ENCODE measurements around the gene EFCAB7.

Gene EFCAB7, protein sequence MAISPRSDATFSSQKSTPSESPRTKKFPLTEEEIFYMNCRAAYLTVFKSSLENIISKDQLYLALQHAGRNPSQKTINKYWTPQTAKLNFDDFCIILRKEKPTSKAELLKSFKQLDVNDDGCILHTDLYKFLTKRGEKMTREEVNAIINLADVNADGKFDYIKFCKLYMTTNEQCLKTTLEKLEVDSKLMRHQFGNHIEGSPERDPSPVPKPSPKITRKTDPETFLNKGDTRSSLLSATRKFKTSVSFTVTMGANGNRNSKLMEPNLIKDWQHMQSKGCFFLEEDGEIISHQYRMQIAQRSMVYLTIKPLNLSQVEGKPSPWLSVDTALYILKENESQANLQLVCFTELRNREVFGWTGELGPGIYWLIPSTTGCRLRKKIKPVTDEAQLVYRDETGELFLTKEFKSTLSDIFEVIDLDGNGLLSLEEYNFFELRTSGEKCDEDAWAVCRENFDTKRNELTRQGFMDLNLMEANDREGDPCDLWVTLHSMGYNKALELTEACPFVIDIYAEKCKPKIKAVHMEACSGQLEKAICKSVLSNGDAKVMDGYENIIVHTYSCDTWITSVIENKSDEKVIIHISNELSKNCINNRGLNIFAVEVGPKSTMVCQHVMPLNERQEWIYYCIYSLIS

GRCh38 chr1:63522891-63523728 lies at the start of gene EFCAB7, which contains the start of gene ITGB3BP:
TSS of gene EFCAB7 (plus strand) at chr1:63523525. CDS start at chr1:63525573, 2,048 bp downstream.
TSS of gene ITGB3BP (minus strand) at chr1:63523225. CDS start at chr1:63523133, 92 bp downstream.
- peak within 1 kb of the TSS; percentile 84 to 89 for H3K9ac ChIP-seq (ENCODE audit: low read length in 2 of 2)
- peak within 1 kb of the TSS; percentile 83 for H3K27ac ChIP-seq (ENCODE audit: low read length)
- H3K4me3 ChIP-seq (ENCODE audit: low read length in 2 of 2), result peak within 1 kb of the TSS; percentile 89 to 90
- H3K9me3 ChIP-seq (ENCODE audit: control insufficient read depth in 2 of 2, low read length in 2 of 2), result no peaks in the 10 kb centered on the region
- no peaks in the 10 kb centered on the region for H3K27me3 ChIP-seq (ENCODE audit: control insufficient read depth in 1 of 2, insufficient read depth in 2 of 2, low read length in 2 of 2)
- peaks cover 2% of the 10 kb centered on the region for H3K4me1 ChIP-seq (ENCODE audit: control insufficient read depth, insufficient read depth, low read length)
- no peaks in the 10 kb centered on the region for H3K36me3 ChIP-seq (ENCODE audit: control insufficient read depth in 2 of 2, insufficient read depth in 2 of 2, low read length in 2 of 2)

DNA sequence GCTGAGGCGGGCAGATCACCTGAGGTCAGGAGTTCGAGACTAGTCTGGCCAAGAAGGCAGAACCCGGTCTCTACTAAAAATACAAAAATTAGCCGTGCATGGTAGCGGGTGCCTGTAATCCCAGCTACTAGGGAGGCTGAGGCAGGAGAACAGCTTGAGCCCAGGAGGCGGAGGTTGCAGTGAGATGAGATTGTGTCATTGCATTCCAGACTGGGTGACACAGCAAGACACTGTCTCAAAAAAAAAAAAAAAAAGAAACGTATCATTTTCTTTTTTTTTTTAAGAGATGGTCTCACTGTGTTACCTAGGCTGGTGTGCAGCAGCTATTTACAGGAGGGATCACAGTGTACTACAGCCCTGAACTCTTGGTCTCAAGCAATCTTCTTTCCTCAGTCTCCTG lies 47.6 kb upstream of the EFCAB7 start:
- H3K36me3 ChIP-seq (ENCODE audit: control insufficient read depth in 2 of 2, insufficient read depth in 2 of 2, low read length in 2 of 2), result no peaks in the 10 kb centered on the region
- H3K9me3 ChIP-seq (ENCODE audit: control insufficient read depth in 2 of 2, low read length in 2 of 2), result no peaks in the 10 kb centered on the region
- H3K4me1 ChIP-seq (ENCODE audit: control insufficient read depth, insufficient read depth, low read length), result no peaks in the 10 kb centered on the region
- no peak overlapping the region for H3K9ac ChIP-seq (ENCODE audit: low read length in 2 of 2)
- no peaks in the 10 kb centered on the region for H3K27me3 ChIP-seq (ENCODE audit: control insufficient read depth in 1 of 2, insufficient read depth in 2 of 2, low read length in 2 of 2)
- no peak overlapping the region for H3K4me3 ChIP-seq (ENCODE audit: low read length in 2 of 2)
- no peak overlapping the region for H3K27ac ChIP-seq (ENCODE audit: low read length)

GRCh38 chr1:63480057-63480456 lies 43.3 kb upstream of the EFCAB7 start:
- Histone ChIP-seq H3K9me3 (ENCODE audit: control insufficient read depth in 2 of 2, low read length in 2 of 2) (no peaks in the 10 kb centered on the region), H3K4me1 (ENCODE audit: control insufficient read depth, insufficient read depth, low read length) (no peaks in the 10 kb centered on the region), H3K4me3 (ENCODE audit: low read length in 2 of 2) (no peak overlapping the region), H3K27me3 (ENCODE audit: control insufficient read depth in 1 of 2, insufficient read depth in 2 of 2, low read length in 2 of 2) (no peaks in the 10 kb centered on the region), H3K27ac (ENCODE audit: low read length) (no peak overlapping the region), H3K9ac (ENCODE audit: low read length in 2 of 2) (no peak overlapping the region), H3K36me3 (ENCODE audit: control insufficient read depth in 2 of 2, insufficient read depth in 2 of 2, low read length in 2 of 2) (no peaks in the 10 kb centered on the region)

GRCh38 chr1:63486629-63487028 lies 36.7 kb upstream of the EFCAB7 start:
- Histone ChIP-seq H3K27ac (ENCODE audit: low read length) (no peak overlapping the region), H3K27me3 (ENCODE audit: control insufficient read depth in 1 of 2, insufficient read depth in 2 of 2, low read length in 2 of 2) (no peaks in the 10 kb centered on the region), H3K4me3 (ENCODE audit: low read length in 2 of 2) (no peak overlapping the region), H3K4me1 (ENCODE audit: control insufficient read depth, insufficient read depth, low read length) (no peaks in the 10 kb centered on the region), H3K9me3 (ENCODE audit: control insufficient read depth in 2 of 2, low read length in 2 of 2) (no peaks in the 10 kb centered on the region), H3K9ac (ENCODE audit: low read length in 2 of 2) (no peak overlapping the region), H3K36me3 (ENCODE audit: control insufficient read depth in 2 of 2, insufficient read depth in 2 of 2, low read length in 2 of 2) (no peaks in the 10 kb centered on the region)

DNA sequence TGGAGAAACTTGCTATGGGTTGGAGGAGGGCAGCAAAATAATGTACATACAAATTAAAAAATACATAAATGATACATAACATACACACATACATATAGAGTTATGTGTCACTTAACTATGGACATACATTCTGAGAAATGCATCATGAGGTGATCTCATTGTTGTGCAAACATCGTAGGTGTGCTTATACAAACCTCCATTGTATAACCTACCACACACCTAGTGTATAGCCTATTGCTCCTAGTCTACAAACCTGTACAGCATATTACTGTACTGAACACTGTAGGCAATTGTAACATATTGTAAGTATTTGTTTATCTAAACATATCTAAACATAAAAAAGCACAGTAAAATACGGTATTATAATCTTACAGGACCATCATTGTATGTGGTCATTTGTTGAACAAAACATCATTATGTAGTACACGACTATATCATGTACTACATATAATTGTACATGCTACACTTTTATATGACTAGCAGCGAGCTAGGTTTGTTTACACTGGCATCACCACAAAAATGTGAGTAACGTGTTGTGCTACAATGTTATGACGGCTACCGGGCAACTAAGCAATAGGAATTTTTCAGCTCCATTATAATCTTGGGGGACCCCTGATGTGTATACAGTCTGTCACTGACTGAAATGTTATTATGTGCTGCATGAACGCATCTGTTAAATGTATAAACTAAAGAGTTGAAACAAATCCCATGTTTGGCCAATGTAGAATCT lies 35.8 kb upstream of the EFCAB7 start:
- H3K9me3 ChIP-seq (ENCODE audit: control insufficient read depth in 2 of 2, low read length in 2 of 2), result no peaks in the 10 kb centered on the region
- H3K36me3 ChIP-seq (ENCODE audit: control insufficient read depth in 2 of 2, insufficient read depth in 2 of 2, low read length in 2 of 2), result no peaks in the 10 kb centered on the region
- H3K4me3 ChIP-seq (ENCODE audit: low read length in 2 of 2), result no peak overlapping the region
- no peaks in the 10 kb centered on the region for H3K27me3 ChIP-seq (ENCODE audit: control insufficient read depth in 1 of 2, insufficient read depth in 2 of 2, low read length in 2 of 2)
- no peaks in the 10 kb centered on the region for H3K4me1 ChIP-seq (ENCODE audit: control insufficient read depth, insufficient read depth, low read length)
- no peak overlapping the region for H3K27ac ChIP-seq (ENCODE audit: low read length)
- no peak overlapping the region for H3K9ac ChIP-seq (ENCODE audit: low read length in 2 of 2)

- no peaks in the 10 kb centered on the region for H3K9me3 ChIP-seq (ENCODE audit: control insufficient read depth in 2 of 2, low read length in 2 of 2)
- H3K27me3 ChIP-seq (ENCODE audit: control insufficient read depth in 1 of 2, insufficient read depth in 2 of 2, low read length in 2 of 2), result no peaks in the 10 kb centered on the region
- H3K9ac ChIP-seq (ENCODE audit: low read length in 2 of 2), result no peak overlapping the region
- no peaks in the 10 kb centered on the region for H3K4me1 ChIP-seq (ENCODE audit: control insufficient read depth, insufficient read depth, low read length)
- H3K27ac ChIP-seq (ENCODE audit: low read length), result no peak overlapping the region
- no peak overlapping the region for H3K4me3 ChIP-seq (ENCODE audit: low read length in 2 of 2)
- H3K36me3 ChIP-seq (ENCODE audit: control insufficient read depth in 2 of 2, insufficient read depth in 2 of 2, low read length in 2 of 2), result no peaks in the 10 kb centered on the region
Measured at GRCh38 chr1:63497577-63497976, 25.7 kb upstream of the EFCAB7 start.

- Histone ChIP-seq H3K4me1 (ENCODE audit: control insufficient read depth, insufficient read depth, low read length) (no peaks in the 10 kb centered on the region), H3K4me3 (ENCODE audit: low read length in 2 of 2) (no peak overlapping the region), H3K36me3 (ENCODE audit: control insufficient read depth in 2 of 2, insufficient read depth in 2 of 2, low read length in 2 of 2) (no peaks in the 10 kb centered on the region), H3K27me3 (ENCODE audit: control insufficient read depth in 1 of 2, insufficient read depth in 2 of 2, low read length in 2 of 2) (no peaks in the 10 kb centered on the region), H3K27ac (ENCODE audit: low read length) (no peak overlapping the region), H3K9me3 (ENCODE audit: control insufficient read depth in 2 of 2, low read length in 2 of 2) (no peaks in the 10 kb centered on the region), H3K9ac (ENCODE audit: low read length in 2 of 2) (no peak overlapping the region)
Measured at GRCh38 chr1:63498106-63498505, 25.2 kb upstream of the EFCAB7 start.

DNA sequence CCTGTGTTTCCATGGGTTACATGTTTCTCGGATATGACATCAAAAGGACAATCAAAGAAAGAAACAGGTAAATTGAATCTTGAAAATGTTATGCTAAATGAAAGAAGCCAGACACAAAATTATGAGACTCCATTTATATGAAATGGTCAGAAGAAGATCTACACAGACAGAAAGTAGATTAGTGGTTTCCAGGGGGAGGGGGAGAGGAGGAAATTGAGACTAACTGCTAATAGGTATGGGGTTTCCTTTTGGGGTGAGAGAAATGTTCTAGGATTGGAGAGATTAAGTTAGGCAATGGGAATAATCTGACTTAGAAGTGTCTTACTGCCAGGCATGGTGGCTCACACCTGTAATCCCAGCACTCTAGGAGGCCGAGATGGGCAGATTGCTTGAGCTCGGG lies 22.1 kb upstream of the EFCAB7 start:
- no peak overlapping the region for H3K4me3 ChIP-seq (ENCODE audit: low read length in 2 of 2)
- no peaks in the 10 kb centered on the region for H3K4me1 ChIP-seq (ENCODE audit: control insufficient read depth, insufficient read depth, low read length)
- no peaks in the 10 kb centered on the region for H3K27me3 ChIP-seq (ENCODE audit: control insufficient read depth in 1 of 2, insufficient read depth in 2 of 2, low read length in 2 of 2)
- H3K9me3 ChIP-seq (ENCODE audit: control insufficient read depth in 2 of 2, low read length in 2 of 2), result no peaks in the 10 kb centered on the region
- no peak overlapping the region for H3K9ac ChIP-seq (ENCODE audit: low read length in 2 of 2)
- no peaks in the 10 kb centered on the region for H3K36me3 ChIP-seq (ENCODE audit: control insufficient read depth in 2 of 2, insufficient read depth in 2 of 2, low read length in 2 of 2)
- no peak overlapping the region for H3K27ac ChIP-seq (ENCODE audit: low read length)

DNA sequence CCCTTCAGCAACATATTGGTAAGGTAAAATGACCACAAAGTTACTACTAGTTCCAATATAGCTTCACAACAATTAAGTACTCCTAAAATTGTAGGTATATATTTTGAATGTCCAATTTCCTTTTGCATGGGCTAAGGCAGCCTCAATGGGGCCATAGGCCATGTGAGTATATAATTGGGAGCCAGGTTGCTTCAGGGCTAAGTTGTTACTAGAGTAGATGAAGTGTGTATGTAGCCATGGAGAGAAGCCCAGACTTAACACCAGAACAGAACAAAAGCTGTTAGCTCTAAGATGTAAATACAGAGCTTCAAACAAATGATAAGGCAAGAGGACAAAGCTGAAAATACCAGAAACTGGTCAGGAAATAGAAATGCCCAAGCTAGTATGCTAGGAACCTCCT lies 16.5 kb upstream of the EFCAB7 start:
- no peak overlapping the region for H3K4me3 ChIP-seq (ENCODE audit: low read length in 2 of 2)
- H3K4me1 ChIP-seq (ENCODE audit: control insufficient read depth, insufficient read depth, low read length), result no peaks in the 10 kb centered on the region
- H3K27ac ChIP-seq (ENCODE audit: low read length), result no peak overlapping the region
- H3K27me3 ChIP-seq (ENCODE audit: control insufficient read depth in 1 of 2, insufficient read depth in 2 of 2, low read length in 2 of 2), result no peaks in the 10 kb centered on the region
- H3K9ac ChIP-seq (ENCODE audit: low read length in 2 of 2), result no peak overlapping the region
- peaks cover 2 to 5% of the 10 kb centered on the region in 2 donors for H3K36me3 ChIP-seq (ENCODE audit: control insufficient read depth in 2 of 2, insufficient read depth in 2 of 2, low read length in 2 of 2)
- no peaks in the 10 kb centered on the region for H3K9me3 ChIP-seq (ENCODE audit: control insufficient read depth in 2 of 2, low read length in 2 of 2)

DNA sequence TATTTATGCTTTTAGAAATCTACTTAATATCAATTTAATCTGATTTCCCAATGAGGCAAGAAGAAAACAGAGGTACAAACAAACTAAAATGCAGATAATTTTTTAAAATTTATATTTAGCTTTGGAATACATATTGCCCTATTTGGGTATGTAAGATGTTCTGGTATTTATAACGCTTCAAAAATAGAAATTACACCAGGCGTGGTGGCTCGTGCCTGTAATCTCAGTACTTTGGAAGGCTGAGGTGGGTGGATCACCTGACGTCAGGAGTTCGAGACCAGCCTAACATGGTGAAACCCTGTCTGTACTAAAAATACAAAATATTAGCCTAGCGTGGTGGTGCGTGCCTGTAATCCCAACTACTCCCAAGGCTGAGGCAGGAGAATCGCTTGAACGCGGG lies 13.6 kb upstream of the EFCAB7 start:
- Histone ChIP-seq H3K4me3 (ENCODE audit: low read length in 2 of 2) (no peak overlapping the region), H3K27ac (ENCODE audit: low read length) (no peak overlapping the region), H3K36me3 (ENCODE audit: control insufficient read depth in 2 of 2, insufficient read depth in 2 of 2, low read length in 2 of 2) (peaks cover 2 to 5% of the 10 kb centered on the region in 2 donors), H3K4me1 (ENCODE audit: control insufficient read depth, insufficient read depth, low read length) (no peaks in the 10 kb centered on the region), H3K9me3 (ENCODE audit: control insufficient read depth in 2 of 2, low read length in 2 of 2) (no peaks in the 10 kb centered on the region), H3K27me3 (ENCODE audit: control insufficient read depth in 1 of 2, insufficient read depth in 2 of 2, low read length in 2 of 2) (no peaks in the 10 kb centered on the region), H3K9ac (ENCODE audit: low read length in 2 of 2) (no peak overlapping the region)
